ENCODE measurements around the gene ATXN7L1. TPM values are rescaled to one million over a fixed set of nuclear protein-coding genes. Genes with fewer than 3 reads are reported as not detected.

The ATXN7L1 gene
- total RNA-seq, 2 experiments from 2014 or later = 15.2 to 17.0 TPM

DNA sequence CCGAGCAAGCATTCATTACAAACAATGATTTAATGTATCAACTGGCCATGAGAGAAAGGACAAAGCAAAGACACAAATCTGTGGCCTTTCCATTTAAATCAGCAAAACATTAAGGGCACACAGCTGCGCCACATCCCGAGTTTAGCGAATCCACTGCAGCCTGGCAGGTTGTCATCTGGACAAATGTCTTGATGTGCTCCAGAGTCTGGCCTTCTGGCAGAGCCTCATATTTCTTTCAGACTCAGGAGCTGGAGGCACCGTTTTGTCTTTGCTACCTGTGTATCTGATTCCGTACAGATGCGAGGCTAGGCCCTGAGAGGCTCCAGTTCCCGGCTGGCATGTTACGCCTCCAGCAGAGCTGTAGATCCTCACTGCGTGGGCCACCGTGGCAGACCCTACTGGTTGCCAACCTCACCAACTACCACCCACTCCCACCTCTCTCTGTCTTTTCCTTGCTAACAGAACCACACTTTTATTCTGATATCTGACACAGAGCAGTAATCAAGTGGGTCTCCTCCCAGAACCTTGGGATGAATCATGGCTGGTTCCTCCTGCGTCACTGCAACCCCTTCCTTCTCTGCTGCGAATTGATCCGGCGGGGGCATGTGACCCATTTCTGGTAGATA lies 254.2 kb downstream of the ATXN7L1 start:
- peaks cover 5% of the 10 kb centered on the region for H3K9me3 Mint-ChIP-seq
- ATAC-seq (ENCODE audit: low read depth) (no peak), DNase-seq (no peak)
- POLR2A ChIA-PET = no interaction called here
- no peaks in the 10 kb centered on the region for H3K27me3 Mint-ChIP-seq
- no peak overlapping the region for H3K27ac Mint-ChIP-seq
- H3K4me1 Mint-ChIP-seq = no peaks in the 10 kb centered on the region
- H3K4me3 Mint-ChIP-seq = no peak overlapping the region
- H3K36me3 Mint-ChIP-seq = peaks cover 6% of the 10 kb centered on the region

DNA sequence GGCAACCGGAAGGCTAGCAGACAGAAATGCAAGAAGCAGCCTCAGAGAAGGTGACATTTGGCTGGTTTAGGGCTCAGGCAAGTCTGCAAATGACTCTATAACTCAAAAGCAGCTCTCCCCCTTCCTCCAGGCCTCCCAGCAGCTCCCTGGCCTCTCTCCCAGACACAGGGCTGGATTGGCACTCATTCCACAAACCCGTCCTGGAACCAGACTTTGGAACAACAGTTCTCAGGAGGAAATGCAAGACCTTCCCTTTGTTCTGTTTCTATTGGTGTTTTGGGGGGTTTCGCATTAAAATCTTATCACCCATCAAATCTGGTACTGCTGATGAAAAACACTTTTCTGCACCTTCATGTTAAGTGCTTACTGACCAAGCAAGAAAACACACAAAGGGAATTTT lies 254.8 kb downstream of the ATXN7L1 start:
- peaks cover 5% of the 10 kb centered on the region for H3K9me3 Mint-ChIP-seq

DNA sequence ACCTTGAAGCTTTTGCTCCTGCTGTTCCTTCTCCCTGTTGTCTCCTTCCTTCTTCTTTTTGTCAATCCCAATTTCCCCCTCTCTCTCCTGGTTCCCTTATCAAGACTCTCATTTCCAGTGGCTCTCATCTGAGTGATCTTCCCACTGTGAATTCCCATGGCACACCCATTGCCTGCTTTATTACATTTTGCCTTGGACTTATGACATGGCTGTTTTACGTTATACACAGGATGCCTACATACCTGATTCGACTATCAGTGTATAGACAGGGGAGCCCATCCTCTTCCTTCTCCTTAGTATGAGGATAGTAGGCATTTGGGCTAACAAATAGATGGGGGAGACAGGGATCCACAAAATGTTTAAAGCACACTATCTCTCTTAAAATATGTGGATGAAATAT lies 255.2 kb downstream of the ATXN7L1 start:
- H3K27ac Mint-ChIP-seq = no peak overlapping the region
- H3K4me3 Mint-ChIP-seq = no peak overlapping the region
- no peaks in the 10 kb centered on the region for H3K4me1 Mint-ChIP-seq
- no peaks in the 10 kb centered on the region for H3K27me3 Mint-ChIP-seq
- DNase-seq (no peak), ATAC-seq (ENCODE audit: low read depth) (no peak)
- H3K36me3 Mint-ChIP-seq = peaks cover 4% of the 10 kb centered on the region
- peaks cover 5% of the 10 kb centered on the region for H3K9me3 Mint-ChIP-seq
- POLR2A ChIA-PET = no interaction called here

More for the DNA sequence above, 254.8 kb downstream of the ATXN7L1 start:
- Mint-ChIP-seq H3K27ac (no peak overlapping the region), H3K4me3 (no peak overlapping the region), H3K36me3 (peaks cover 5% of the 10 kb centered on the region), H3K4me1 (no peaks in the 10 kb centered on the region), H3K27me3 (no peaks in the 10 kb centered on the region)
- DNase-seq = no peak
- POLR2A ChIA-PET = no interaction called here
- no peak for ATAC-seq (ENCODE audit: low read depth)

DNA sequence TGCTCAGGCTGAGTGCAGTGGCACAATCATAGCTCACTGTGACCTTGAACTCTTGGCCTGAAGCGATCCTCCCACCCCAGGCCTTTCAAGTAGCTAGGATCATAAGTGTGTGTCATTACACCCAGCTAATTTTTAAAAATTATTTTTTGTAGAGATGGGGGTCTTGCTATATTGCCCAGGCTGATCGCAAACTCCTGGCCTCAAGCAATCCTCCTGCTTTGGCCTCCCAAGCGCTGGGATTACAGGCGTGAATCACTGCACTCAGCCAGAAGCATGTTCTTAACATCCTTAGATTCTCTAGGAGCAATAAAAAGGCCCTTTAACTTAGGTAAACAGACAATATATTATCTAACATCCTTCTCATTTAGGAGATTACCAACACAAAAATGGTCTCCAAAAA lies 256.8 kb downstream of the ATXN7L1 start:
- Mint-ChIP-seq H3K4me3 (no peak overlapping the region), H3K27ac (no peak overlapping the region), H3K27me3 (no peaks in the 10 kb centered on the region), H3K4me1 (no peaks in the 10 kb centered on the region), H3K36me3 (no peaks in the 10 kb centered on the region), H3K9me3 (no peaks in the 10 kb centered on the region)
- POLR2A ChIA-PET = no interaction called here
- DNase-seq = no peak
- no peak for ATAC-seq (ENCODE audit: low read depth)

DNA sequence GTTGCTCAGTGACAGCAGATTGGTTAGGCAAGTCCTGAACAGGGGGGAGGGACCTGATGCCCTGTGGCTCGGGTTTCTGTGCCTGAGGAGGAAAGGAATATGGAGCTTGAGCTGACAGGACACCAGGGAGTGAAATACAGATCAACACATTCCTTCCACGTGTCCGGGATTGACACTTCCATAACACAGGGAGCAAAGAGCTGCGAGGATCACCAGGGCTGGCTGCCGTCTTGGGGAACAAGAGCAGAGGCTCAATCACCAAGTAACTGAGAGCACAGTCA lies 258.4 kb downstream of the ATXN7L1 start:
- DNase-seq (no peak), ATAC-seq (ENCODE audit: low read depth) (no peak)
- Mint-ChIP-seq H3K27me3 (no peaks in the 10 kb centered on the region), H3K4me1 (no peaks in the 10 kb centered on the region), H3K4me3 (no peak overlapping the region), H3K9me3 (no peaks in the 10 kb centered on the region), H3K27ac (no peak overlapping the region), H3K36me3 (no peaks in the 10 kb centered on the region)
- POLR2A ChIA-PET = no interaction called here

DNA sequence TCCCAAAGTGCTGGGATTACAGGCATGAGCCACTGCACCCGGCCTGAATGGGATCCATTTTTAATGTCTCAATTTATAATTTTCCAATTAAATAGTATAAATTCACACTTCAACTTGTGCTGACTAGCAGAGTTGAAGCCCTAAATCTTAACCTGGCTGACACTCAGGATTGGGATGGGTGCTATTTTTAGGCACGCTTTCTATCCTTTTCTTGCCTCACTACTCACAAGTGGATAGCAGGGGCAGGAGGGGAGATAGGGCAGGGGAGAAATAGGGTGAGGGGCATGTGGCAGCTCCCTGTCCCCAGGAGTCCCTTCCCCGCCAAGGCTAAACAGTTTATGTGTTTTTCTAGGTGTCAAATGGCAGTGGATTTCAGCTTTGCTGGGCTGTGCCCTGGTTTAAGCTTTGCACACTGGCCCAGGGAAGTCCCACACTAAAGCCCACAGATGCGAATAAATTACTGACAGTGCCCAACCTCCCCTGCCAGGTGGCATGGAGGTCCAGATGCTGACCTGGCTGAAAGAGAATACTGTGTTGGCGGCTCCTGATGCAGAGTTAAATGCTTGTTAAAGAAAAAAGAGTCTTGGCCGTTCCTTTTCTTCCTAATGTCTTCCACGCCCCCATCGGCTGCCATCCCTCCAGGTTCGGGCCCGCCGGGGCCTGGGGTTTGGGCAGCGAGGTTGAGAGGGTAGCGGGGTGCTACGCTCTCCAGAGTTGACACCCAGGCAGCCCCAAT lies 259.0 kb downstream of the ATXN7L1 start:
- H3K27ac Mint-ChIP-seq = no peak overlapping the region
- no peak overlapping the region for H3K4me3 Mint-ChIP-seq
- no peaks in the 10 kb centered on the region for H3K4me1 Mint-ChIP-seq
- DNase-seq = no peak
- H3K36me3 Mint-ChIP-seq = no peaks in the 10 kb centered on the region
- POLR2A ChIA-PET = no interaction called here
- H3K27me3 Mint-ChIP-seq = no peaks in the 10 kb centered on the region
- ATAC-seq (ENCODE audit: low read depth) = no peak
- no peaks in the 10 kb centered on the region for H3K9me3 Mint-ChIP-seq

DNA sequence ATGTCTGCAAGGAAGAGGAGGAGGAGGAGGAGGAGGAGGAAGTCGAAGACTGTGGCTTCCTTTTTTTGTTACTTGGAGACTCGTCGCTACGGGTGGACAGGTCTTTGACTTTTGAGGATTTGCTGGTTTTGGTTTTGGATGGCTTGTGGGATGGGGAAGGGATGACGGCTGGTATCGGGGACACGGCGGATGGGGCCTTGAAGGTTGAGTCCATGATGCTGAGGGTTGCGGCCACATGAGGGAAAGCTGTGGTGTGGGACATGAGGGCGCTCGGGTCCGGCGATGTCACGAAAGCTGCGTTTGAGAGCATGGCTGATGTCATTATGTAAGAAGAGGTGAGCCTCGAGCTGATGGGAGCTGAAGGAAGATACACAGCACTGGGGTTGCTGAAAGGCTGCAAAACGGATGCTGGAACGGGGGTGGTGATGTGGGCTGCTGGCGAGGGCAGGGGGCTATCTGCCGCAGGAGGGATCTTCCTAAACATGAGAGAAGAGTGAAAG lies 262.0 kb downstream of the ATXN7L1 start:
- no peaks in the 10 kb centered on the region for H3K27me3 Mint-ChIP-seq
- H3K4me1 Mint-ChIP-seq = no peaks in the 10 kb centered on the region
- H3K36me3 Mint-ChIP-seq = no peaks in the 10 kb centered on the region
- no peaks in the 10 kb centered on the region for H3K9me3 Mint-ChIP-seq
- no peak overlapping the region for H3K4me3 Mint-ChIP-seq
- DNase-seq = no peak
- H3K27ac Mint-ChIP-seq = peak overlapping the region; percentile 6
- no peak for ATAC-seq (ENCODE audit: low read depth)
- POLR2A ChIA-PET = no interaction called here

DNA sequence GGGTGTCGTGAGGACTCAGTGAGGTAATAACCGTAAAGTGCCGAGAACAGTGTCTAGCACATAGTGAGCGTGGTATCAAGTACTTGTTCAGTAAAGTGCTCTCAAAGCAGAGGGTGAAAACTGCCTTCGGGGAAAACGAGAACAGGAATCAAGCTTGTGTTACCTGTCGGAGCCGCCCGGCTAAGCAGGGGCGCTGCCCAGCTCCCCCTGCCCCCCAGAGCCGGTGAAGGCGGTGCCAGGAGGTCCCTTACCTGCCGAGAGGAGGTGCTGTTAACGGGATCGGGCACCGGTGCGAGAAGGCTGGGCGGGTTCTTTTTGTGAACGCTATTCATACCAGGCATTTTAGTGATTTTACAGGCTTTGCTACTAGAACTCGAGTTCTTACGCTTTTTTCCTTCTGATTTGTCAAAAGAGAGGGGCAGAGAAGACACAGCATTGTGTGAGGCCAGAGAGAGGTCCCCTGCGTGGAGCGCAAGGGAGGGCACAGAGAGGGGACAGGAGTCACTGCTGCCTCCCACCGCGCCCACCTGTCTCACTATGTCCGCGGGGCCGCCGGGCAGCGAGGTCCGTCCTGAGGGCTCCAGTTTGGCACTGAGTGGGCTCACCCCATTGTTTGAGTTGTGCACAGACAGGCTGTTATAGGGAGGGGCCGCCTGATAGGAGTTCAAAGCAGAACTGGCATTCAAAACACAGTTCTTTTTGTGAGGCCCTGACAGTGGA lies 262.6 kb downstream of the ATXN7L1 start:
- H3K27me3 Mint-ChIP-seq = no peaks in the 10 kb centered on the region
- no peak for ATAC-seq (ENCODE audit: low read depth)
- no peaks in the 10 kb centered on the region for H3K9me3 Mint-ChIP-seq
- H3K36me3 Mint-ChIP-seq = no peaks in the 10 kb centered on the region
- H3K4me3 Mint-ChIP-seq = no peak overlapping the region
- peak overlapping the region; percentile 6 for H3K27ac Mint-ChIP-seq
- POLR2A ChIA-PET = no interaction called here
- DNase-seq = no peak
- H3K4me1 Mint-ChIP-seq = no peaks in the 10 kb centered on the region

DNA sequence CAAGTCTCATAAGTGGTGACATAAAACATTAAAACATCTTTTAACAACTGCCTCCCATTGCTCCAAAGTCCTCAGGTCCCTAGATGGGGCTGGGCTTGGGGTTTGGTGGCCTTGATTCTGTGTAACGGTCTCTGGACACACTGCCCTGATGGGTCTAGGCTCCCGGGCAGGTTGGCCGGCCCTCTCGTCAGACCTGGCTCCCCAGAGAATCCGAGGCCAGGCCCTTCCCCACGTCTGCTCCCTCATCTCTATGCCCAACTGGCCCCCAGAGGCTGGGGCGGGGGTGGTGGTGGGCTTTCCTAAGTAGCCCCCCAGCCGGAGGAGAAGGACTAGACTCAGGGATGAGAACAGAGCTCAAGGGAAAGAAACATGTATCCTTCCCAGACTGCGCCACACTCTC lies 263.6 kb downstream of the ATXN7L1 start:
- DNase-seq (no peak), ATAC-seq (ENCODE audit: low read depth) (no peak)
- H3K9me3 Mint-ChIP-seq = no peaks in the 10 kb centered on the region
- H3K27me3 Mint-ChIP-seq = no peaks in the 10 kb centered on the region
- POLR2A ChIA-PET = no interaction called here
- H3K27ac Mint-ChIP-seq = no peak overlapping the region
- H3K4me1 Mint-ChIP-seq = no peaks in the 10 kb centered on the region
- H3K4me3 Mint-ChIP-seq = no peak overlapping the region
- H3K36me3 Mint-ChIP-seq = no peaks in the 10 kb centered on the region

DNA sequence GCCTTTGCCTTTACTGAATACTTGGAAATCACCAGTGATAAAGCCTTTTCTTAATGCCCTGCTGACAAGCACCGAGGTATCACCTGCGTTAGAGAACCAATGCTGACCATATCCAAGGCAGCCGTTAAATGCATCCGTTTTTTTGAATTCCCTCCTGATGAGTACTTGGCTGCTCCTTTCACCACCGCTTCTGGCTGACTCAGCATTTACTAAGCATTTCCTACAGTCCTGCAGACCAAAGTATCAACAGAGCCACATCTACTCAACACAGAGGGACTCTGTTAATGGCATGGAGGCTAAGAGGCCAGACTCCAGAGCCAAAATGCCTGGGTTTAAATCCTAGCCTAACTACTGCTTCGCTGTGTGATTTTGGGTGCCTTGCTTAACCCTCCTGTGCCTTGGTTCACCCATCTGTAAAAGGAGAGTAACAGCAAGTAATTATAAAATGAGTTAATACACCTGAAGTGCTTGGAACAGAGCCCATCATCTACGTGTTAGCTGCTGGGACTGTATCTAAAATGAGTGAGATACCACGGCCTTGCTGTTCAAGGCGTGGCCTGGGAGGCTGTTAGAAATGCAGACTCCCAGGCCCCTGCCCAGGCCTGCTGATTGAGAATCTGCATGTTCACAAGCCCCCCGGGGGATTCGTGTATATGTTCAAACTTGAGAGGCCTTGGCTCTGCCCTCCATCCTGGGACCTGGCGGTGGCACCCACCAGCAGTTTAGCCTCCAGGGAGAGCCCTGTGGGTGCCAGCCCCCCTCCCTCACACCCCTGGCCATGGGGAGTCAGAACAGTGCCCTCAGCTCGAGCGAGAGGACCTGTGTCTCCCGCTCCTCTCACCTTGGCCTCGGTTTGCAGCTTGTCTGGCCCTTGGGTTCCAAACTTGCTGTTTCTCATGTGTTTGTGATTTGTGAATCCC lies 264.3 kb downstream of the ATXN7L1 start:
- no peak for ATAC-seq (ENCODE audit: low read depth)
- Mint-ChIP-seq H3K9me3 (no peaks in the 10 kb centered on the region), H3K4me1 (no peaks in the 10 kb centered on the region), H3K27ac (no peak overlapping the region), H3K4me3 (no peak overlapping the region), H3K36me3 (no peaks in the 10 kb centered on the region), H3K27me3 (no peaks in the 10 kb centered on the region)
- DNase-seq = no peak
- POLR2A ChIA-PET = no interaction called here

DNA sequence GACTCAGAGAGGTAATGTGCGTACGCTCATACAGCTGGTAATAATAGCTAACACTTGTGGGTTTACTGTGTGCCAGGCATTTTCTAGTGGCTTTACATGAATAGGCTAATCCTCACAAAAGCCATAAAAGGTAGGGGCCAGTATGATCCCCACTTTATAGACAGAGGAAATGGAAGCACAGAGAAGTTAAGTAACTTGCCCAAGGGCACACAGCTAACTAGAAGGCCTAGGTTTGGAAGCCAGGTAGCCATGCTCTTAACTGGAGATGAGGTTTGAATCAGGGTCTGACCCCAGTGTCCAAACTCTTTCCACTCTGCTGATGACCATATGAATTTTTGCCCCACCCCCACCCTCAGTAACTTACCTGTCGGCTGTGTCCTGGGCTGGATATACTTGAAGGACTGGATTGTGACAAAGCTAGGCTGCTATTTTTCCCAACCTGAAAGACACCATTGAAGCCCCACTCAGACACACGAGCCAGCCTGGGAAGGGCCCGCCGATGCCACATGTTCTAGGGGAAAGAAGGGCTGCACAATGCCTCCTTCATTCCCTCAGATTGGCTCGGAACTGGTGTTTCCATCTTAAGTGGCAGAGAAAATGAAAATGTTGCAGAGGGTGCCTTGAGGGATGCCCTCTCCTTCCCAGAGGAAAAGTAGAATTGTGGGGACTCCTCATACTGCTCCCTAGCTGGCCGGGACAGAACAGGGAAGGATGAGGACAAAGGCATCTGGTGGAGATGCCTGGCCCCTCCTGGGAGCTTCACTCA lies 266.1 kb downstream of the ATXN7L1 start:
- no peaks in the 10 kb centered on the region for H3K36me3 Mint-ChIP-seq
- ATAC-seq (ENCODE audit: low read depth) = no peak
- no peak overlapping the region for H3K27ac Mint-ChIP-seq

DNA sequence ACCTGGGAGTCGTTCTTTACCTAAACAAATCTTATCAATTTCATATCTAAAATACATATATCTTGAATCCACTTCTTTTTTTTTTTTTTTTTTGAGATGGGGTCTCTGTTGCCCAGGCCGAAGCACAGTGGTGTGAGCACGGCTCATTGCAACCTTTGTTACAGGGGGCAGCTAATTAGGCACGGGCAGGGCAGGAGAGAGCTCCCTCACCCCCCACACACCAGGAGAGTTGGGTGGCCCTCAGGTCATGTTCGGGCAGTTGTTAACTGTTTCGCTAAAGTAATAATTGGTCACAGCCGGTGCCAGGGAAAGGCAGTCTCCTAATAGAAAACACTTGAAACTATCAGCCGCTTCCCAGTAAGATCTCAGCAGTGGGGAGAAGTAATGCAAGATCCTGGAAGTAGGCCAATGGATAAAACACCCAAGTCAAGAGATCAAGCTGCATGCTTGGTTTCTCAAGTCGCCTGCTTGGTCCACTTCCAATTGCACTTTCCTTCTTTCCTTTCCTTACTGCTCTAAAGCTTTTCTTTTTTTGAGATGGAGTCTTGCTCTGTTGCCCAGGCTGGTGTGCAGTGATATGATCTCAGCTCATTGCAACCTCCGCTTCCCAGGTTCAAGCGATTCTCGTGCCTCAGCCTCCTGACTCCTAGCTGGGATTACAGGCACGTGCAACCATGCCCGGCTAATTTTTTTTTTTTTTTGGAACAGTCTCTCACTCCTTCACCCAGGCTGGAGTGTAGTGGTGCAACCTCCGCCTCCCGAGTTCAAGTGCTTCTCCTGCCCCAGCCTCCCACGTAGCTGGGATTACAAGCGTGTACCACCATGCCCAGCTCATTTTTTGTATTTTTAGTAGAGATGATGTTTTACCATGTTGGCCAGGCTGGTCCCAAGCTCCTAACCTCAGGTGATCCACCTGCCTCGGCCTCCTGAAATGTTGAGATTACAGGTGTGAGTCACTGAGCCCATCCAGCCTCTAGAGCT lies 273.8 kb downstream of the ATXN7L1 start:
- no peak overlapping the region for H3K27ac Mint-ChIP-seq
- POLR2A ChIA-PET = no interaction called here
- no peak overlapping the region for H3K4me3 Mint-ChIP-seq
- H3K9me3 Mint-ChIP-seq = no peaks in the 10 kb centered on the region
- H3K27me3 Mint-ChIP-seq = peaks cover 5% of the 10 kb centered on the region
- H3K36me3 Mint-ChIP-seq = no peaks in the 10 kb centered on the region
- no peaks in the 10 kb centered on the region for H3K4me1 Mint-ChIP-seq
- DNase-seq = no peak
- no peak for ATAC-seq (ENCODE audit: low read depth)

More for the DNA sequence above, 266.1 kb downstream of the ATXN7L1 start:
- Mint-ChIP-seq H3K4me1 (no peaks in the 10 kb centered on the region), H3K9me3 (no peaks in the 10 kb centered on the region), H3K27me3 (no peaks in the 10 kb centered on the region), H3K4me3 (no peak overlapping the region)
- POLR2A ChIA-PET = no interaction called here
- no peak for DNase-seq
